Glutamatergic neuron (in vitro differentiated cells): ENCODE data around the gene KCNG2. TPM values are rescaled to one million over a fixed set of nuclear protein-coding genes. Genes with fewer than 3 reads are reported as not detected.

Experiments used
- DNase-seq: peaks from one replicate; pipeline ENCODE4 v3.0.0; 2022
- H3K27ac Mint-ChIP-seq: one replicate; pipeline ENCODE4 v1.8.0; 2020; ENCODE audit warnings: mild to moderate bottlenecking, mixed read lengths, inconsistent platforms; ENCODE audit not compliant: unreplicated experiment
- H3K27me3 Mint-ChIP-seq: one replicate; pipeline ENCODE4 v1.8.0; 2020; ENCODE audit warnings: mild to moderate bottlenecking, moderate library complexity, mixed read lengths, inconsistent platforms; ENCODE audit not compliant: unreplicated experiment
- H3K36me3 Mint-ChIP-seq: one replicate; pipeline ENCODE4 v1.8.0; 2020; ENCODE audit warnings: mild to moderate bottlenecking, mixed read lengths, inconsistent platforms; ENCODE audit not compliant: unreplicated experiment
- H3K4me1 Mint-ChIP-seq: one replicate; pipeline ENCODE4 v1.8.0; 2020; ENCODE audit warnings: mild to moderate bottlenecking, low read depth, mixed read lengths, inconsistent platforms; ENCODE audit not compliant: unreplicated experiment
- H3K4me3 Mint-ChIP-seq: one replicate; pipeline ENCODE4 v1.8.0; 2020; ENCODE audit warnings: mild to moderate bottlenecking, mixed read lengths, inconsistent platforms; ENCODE audit not compliant: unreplicated experiment
- H3K9me3 Mint-ChIP-seq: one replicate; pipeline ENCODE4 v1.8.0; 2020; ENCODE audit warnings: mild to moderate bottlenecking, moderate library complexity, mixed read lengths, inconsistent platforms; ENCODE audit not compliant: unreplicated experiment
- total RNA-seq: library from RNA; stranded (reverse); fragmentation: NEBNext Ultra II Directional; extraction: Animal tissue kit (Norgen Biotek cat#: 25700); gene quantifications from one replicate; pipeline ENCODE4 v1.2.1, GENCODE V29; 2021; ENCODE audit not compliant: unreplicated experiment
- TF ChIP-seq, protein P1 (sequence below): fragments of 200-600 bp; sonication (generic); IDR thresholded peaks from one replicate; pipeline ENCODE4 v1.5.0; 2021; ENCODE audit not compliant: partially characterized antibody, unreplicated experiment

KCNG2 gene
- total RNA-seq, 1 donor from 2014 or later, result 1.6 TPM

DNA sequence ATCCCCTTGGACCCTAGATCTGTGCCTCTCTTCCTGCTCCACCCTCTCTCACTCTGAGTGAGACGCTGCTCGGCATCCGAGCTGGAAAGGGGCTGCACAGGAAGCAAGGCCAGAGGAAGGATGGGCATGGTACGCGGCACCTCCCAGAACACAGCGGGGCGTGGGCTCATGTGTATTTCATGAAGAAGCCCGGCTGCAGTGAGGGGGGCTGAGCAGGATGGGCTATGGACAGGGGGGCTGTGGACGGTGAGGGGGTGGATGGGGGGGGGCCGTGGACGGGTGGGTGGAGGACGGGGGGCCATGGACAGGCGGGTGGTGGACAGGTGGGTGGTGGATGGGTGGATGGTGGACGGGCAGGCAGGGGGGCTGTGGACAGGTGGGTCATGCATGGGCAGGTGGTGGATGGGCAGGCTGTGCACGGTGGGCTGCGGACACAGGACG is 125.3 kb downstream of the KCNG2 start:
- no peaks in the 10 kb centered on the region for H3K36me3 Mint-ChIP-seq
- H3K27me3 Mint-ChIP-seq, result peaks cover under 1% of the 10 kb centered on the region
- H3K27ac Mint-ChIP-seq, result no peak overlapping the region
- no peak overlapping the region for H3K4me3 Mint-ChIP-seq
- H3K9me3 Mint-ChIP-seq, result peaks cover 12% of the 10 kb centered on the region
- DNase-seq, result no peak
- TF ChIP-seq, protein P1, sequence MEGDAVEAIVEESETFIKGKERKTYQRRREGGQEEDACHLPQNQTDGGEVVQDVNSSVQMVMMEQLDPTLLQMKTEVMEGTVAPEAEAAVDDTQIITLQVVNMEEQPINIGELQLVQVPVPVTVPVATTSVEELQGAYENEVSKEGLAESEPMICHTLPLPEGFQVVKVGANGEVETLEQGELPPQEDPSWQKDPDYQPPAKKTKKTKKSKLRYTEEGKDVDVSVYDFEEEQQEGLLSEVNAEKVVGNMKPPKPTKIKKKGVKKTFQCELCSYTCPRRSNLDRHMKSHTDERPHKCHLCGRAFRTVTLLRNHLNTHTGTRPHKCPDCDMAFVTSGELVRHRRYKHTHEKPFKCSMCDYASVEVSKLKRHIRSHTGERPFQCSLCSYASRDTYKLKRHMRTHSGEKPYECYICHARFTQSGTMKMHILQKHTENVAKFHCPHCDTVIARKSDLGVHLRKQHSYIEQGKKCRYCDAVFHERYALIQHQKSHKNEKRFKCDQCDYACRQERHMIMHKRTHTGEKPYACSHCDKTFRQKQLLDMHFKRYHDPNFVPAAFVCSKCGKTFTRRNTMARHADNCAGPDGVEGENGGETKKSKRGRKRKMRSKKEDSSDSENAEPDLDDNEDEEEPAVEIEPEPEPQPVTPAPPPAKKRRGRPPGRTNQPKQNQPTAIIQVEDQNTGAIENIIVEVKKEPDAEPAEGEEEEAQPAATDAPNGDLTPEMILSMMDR, result no peak
- H3K4me1 Mint-ChIP-seq, result peaks cover 15% of the 10 kb centered on the region

DNA sequence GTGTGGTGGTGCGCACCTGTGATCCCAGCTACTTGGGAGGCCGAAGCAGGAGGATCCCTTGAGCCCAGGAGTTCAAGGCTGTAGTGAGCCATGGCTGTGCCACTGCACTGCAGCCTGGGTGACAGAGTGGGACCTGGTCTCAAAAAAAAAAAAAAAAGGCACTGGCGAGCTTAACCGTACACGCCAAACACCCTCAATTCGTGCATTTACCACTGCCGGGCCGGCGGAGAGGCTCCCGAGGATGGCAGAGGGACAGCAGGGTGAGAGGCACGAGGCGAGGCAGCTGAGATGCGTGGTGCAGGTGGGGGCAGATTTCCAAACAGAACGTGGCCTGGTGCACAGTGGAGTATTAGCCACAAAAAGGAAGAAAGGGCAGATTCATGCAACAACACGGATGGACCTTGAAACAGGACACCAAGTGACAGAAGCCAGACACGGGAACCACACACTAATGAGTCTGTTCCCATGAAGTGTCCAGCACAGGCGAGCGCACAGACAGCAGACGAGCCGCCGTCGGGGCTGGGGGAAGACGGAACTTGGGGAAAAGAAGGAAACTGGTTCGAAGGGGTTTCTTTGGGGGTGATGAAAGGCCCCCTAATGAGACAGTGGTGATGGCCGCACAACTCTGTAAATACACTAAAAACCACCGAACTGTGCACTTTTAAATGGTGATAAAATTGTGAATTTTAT is 126.3 kb downstream of the KCNG2 start:
- H3K36me3 Mint-ChIP-seq, result peaks cover 4% of the 10 kb centered on the region
- peaks cover 15% of the 10 kb centered on the region for H3K4me1 Mint-ChIP-seq
- H3K27ac Mint-ChIP-seq, result no peak overlapping the region
- TF ChIP-seq, protein P1, result no peak
- H3K9me3 Mint-ChIP-seq, result peaks cover 16% of the 10 kb centered on the region
- no peak overlapping the region for H3K4me3 Mint-ChIP-seq
- no peak for DNase-seq
- H3K27me3 Mint-ChIP-seq, result peaks cover 2% of the 10 kb centered on the region

DNA sequence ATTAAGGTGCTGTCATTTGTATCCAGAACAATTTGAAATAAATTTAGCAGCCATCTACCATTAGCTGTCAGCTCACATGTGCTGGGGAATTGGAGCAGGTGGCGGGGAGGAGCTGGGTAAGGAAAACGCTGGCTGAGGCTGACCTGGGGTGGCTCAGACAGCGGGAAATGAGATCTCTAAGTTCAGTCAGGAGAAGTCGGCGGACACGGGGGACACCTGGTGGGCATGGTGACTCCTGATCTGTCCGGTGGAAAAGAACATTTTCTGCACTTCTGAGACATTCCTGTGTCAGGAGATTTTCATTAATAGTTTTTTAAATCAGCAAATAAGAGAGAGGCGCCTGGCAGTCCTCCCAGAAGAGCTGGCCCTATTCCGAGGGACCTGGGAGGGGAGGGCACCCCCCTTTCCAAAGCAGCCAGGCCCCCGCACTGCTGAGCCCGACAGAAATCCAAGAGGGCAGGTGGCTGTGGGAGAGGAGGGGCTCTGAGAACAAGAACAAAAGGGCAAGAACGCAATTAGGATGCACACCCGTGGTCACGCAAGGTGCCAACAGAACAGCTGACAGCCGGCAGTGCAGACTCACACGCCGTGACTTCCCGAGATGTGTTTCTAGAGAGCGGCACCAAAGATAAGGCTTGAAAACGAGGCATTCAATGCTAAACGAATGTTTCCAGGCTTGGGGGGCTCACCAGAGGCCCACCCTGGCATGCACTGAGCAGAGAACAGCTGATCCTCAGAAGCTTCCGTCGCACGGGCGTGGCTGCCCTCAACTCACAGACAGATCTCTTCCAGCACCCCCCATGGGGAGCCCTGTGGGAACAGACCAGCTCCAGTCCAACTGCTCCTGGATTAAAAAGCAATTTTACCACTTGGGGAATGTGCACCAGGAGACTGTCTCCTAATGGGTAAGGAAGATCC is 127.3 kb downstream of the KCNG2 start:
- Mint-ChIP-seq H3K4me3 (peak overlapping the region; percentile 30), H3K27ac (peak overlapping the region; percentile 79), H3K36me3 (peaks cover 15% of the 10 kb centered on the region), H3K9me3 (peaks cover 25% of the 10 kb centered on the region), H3K4me1 (peaks cover 15% of the 10 kb centered on the region), H3K27me3 (peaks cover 3% of the 10 kb centered on the region)
- no peak for DNase-seq
- TF ChIP-seq, protein P1, result no peak

DNA sequence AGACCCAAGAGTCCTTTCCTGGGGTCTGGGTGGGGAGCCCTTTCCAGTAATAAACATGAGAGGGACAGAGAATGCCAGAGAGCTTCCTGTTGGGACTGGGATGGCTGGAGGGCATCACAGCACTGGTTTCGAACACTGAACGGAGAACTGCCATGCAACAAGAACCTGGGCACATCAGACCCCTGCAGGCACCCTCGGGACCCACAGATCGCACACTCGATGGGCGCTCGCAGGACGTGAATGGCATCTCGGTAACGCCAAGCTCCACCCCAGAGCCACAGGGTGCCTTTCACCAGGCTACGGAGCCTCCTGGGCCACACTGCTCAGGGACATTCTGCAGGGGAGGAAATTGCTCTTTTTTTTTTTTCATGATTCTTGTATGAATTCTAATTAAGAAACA is 128.6 kb downstream of the KCNG2 start:
- Mint-ChIP-seq H3K27ac (no peak overlapping the region), H3K36me3 (peaks cover 24% of the 10 kb centered on the region), H3K27me3 (peaks cover 6% of the 10 kb centered on the region), H3K9me3 (peaks cover 29% of the 10 kb centered on the region), H3K4me1 (peaks cover 15% of the 10 kb centered on the region), H3K4me3 (no peak overlapping the region)
- no peak for DNase-seq
- TF ChIP-seq, protein P1, result no peak
